Sciatic nerve (tissue), 2 donors: ENCODE results near the gene COL6A1. TPM values are rescaled to one million over a fixed set of nuclear protein-coding genes. Genes with fewer than 3 reads are reported as not detected.
A peak's percentile ranks its signal among the peaks of the same experiment; 100 is the strongest.

Experiments
- ATAC-seq: fragments of 200-7000 bp; cut with Tn5 transposase; one replicate; pipeline ENCODE4 v1.9.1; 2020; ENCODE audit warnings: mild to moderate bottlenecking, moderate library complexity
- DNase-seq: peaks from one replicate; pipeline ENCODE4 v3.0.0-alpha.2; 2020; ENCODE audit warnings: low spot score
- intact Hi-C: fragments of 100-400 bp; cut with DNase I; formaldehyde crosslinking; loops from one replicate; pipeline ENCODE4 v1.14.2; 2022
- total RNA-seq: library from RNA; stranded (reverse); fragmentation: NEBNext Ultra II Directional; extraction: Animal tissue kit (Norgen Biotek cat#: 25700); gene quantifications from one replicate; pipeline ENCODE4 v1.2.1, GENCODE V29; 2021
- donor health status: DM: no; HTN: no; CAD: no.
- donor health status: DM: no; HTN: no; CAD: no.

COL6A1 gene
- total RNA-seq, 1 donor from 2014 or later: 247 TPM

- peak; percentile 55 for DNase-seq
- no peak for ATAC-seq
- intact Hi-C loops: loop anchor here (10.0 kb wide), 1 partner anchor 54 kb away; no protein-coding TSS in a partner anchor
These were observed 9.4 kb downstream of the COL6A1 start for GRCh38 chr21:45990741-45991605.

- intact Hi-C loops: loop anchor here (10.0 kb wide), 1 partner anchor 53 kb away; no protein-coding TSS in a partner anchor
- peak; percentile 55 for DNase-seq
- no peak for ATAC-seq
These were observed 10.2 kb downstream of the COL6A1 start for GRCh38 chr21:45991606-45992300.

GRCh38 chr21:45992301-45993209, 11.0 kb downstream of the COL6A1 start:
- intact Hi-C loops: loop anchor here (10.0 kb wide), 1 partner anchor 52 kb away; no protein-coding TSS in a partner anchor
- ATAC-seq (peak; percentile 2), DNase-seq (peak; percentile 56)

GRCh38 chr21:45993210-45994085, 11.9 kb downstream of the COL6A1 start:
- peak; percentile 43 for ATAC-seq
- DNase-seq: peak; percentile 63
- intact Hi-C loops: loop anchor here (10.0 kb wide), 1 partner anchor 51 kb away; no protein-coding TSS in a partner anchor

GRCh38 chr21:45994086-45994661, 12.6 kb downstream of the COL6A1 start:
- ATAC-seq: peak; percentile 57
- intact Hi-C loops: loop anchor here (10.0 kb wide), 1 partner anchor 51 kb away; no protein-coding TSS in a partner anchor
- DNase-seq: peak; percentile 68

- ATAC-seq (no peak), DNase-seq (no peak)
- intact Hi-C loops: loop anchor here (10.0 kb wide), 1 partner anchor 50 kb away; no protein-coding TSS in a partner anchor
These were observed 13.5 kb downstream of the COL6A1 start for GRCh38 chr21:45994759-45995685.

GRCh38 chr21:45995686-45996179, 14.2 kb downstream of the COL6A1 start:
- ATAC-seq: no peak
- intact Hi-C loops: loop anchor here (10.0 kb wide), 1 partner anchor 49 kb away; no protein-coding TSS in a partner anchor
- DNase-seq: peak; percentile 62

- ATAC-seq (no peak), DNase-seq (peak; percentile 55)
- intact Hi-C loops: loop anchor here (10.0 kb wide), 1 partner anchor 48 kb away; no protein-coding TSS in a partner anchor
These were observed 15.0 kb downstream of the COL6A1 start for GRCh38 chr21:45996311-45997204.

- ATAC-seq (no peak), DNase-seq (peak; percentile 59)
- intact Hi-C loops: loop anchor here (10.0 kb wide), 1 partner anchor 48 kb away; no protein-coding TSS in a partner anchor
These were observed 15.6 kb downstream of the COL6A1 start for GRCh38 chr21:45997205-45997494.

GRCh38 chr21:45997495-45998275, 16.1 kb downstream of the COL6A1 start:
- DNase-seq (peak; percentile 58), ATAC-seq (no peak)
- intact Hi-C loops: loop anchor here (10.0 kb wide), 1 partner anchor 47 kb away; no protein-coding TSS in a partner anchor

GRCh38 chr21:45998276-45998701, 16.7 kb downstream of the COL6A1 start:
- intact Hi-C loops: loop anchor here (10.0 kb wide), 1 partner anchor 47 kb away; no protein-coding TSS in a partner anchor
- DNase-seq (peak; percentile 40), ATAC-seq (no peak)

- ATAC-seq (no peak), DNase-seq (peak; percentile 57)
- intact Hi-C loops: loop anchor here (10.0 kb wide), 1 partner anchor 46 kb away; no protein-coding TSS in a partner anchor
These were observed 17.5 kb downstream of the COL6A1 start for GRCh38 chr21:45998871-45999580.

GRCh38 chr21:45999581-46000181, 18.1 kb downstream of the COL6A1 start:
- intact Hi-C loops: loop anchor here (10.0 kb wide), 1 partner anchor 45 kb away; no protein-coding TSS in a partner anchor
- ATAC-seq (no peak), DNase-seq (peak; percentile 53)
